H1 (cell line): ENCODE measurements around the gene CD46. TPM values are rescaled to one million over a fixed set of nuclear protein-coding genes. Genes with fewer than 3 reads are reported as not detected.

Experiments used
- CTCF ChIA-PET: fragments of 300-600 bp; sonication (Branson Sonifier 250); formaldehyde crosslinking; loops from one replicate; lab custom pipeline; 2021; ENCODE audit not compliant: partially characterized antibody; lab: Charles Lee
- POLR2A ChIA-PET: fragments of 300-600 bp; sonication (Branson Sonifier 250); formaldehyde crosslinking; loops from one replicate; lab custom pipeline; 2021; ENCODE audit warnings: inconsistent platforms; ENCODE audit not compliant: partially characterized antibody; lab: Charles Lee
- DNase-seq, 2 experiments: peaks; one replicate each; pipeline versions ENCODE4 v3.0.0 to v3.0.0-alpha.2; 2010 to 2022; ENCODE audit warnings: low spot score in 2 of 2, low read depth in 1 of 2, mixed read lengths in 1 of 2
- FAIRE-seq: peaks from 2 replicates; lab custom pipeline; 2011; peaks lifted over from hg19 to GRCh38; lab: Jason Lieb, UNC
- H2AFZ ChIP-seq: 2 replicates; pipeline ENCODE4 v1.8.1; 2012; ENCODE audit warnings: low read length, inconsistent platforms
- H2AK5ac ChIP-seq: 2 replicates; pipeline ENCODE4 v1.6.1; 2013; ENCODE audit warnings: low read depth, low read length
- H2BK120ac ChIP-seq: replicated peaks from 2 replicates; pipeline ENCODE3; 2013; ENCODE audit warnings: low read depth, low read length, inconsistent platforms
- H2BK12ac ChIP-seq: 2 replicates; pipeline ENCODE4 v1.6.1; 2013; ENCODE audit warnings: low read depth, low read length
- H2BK15ac ChIP-seq: 2 replicates; pipeline ENCODE4 v1.6.1; 2013; ENCODE audit warnings: low read length
- H2BK20ac ChIP-seq: 2 replicates; pipeline ENCODE4 v1.6.1; 2013; ENCODE audit warnings: low read length
- H2BK5ac ChIP-seq: 2 replicates; pipeline ENCODE4 v1.6.1; 2013; ENCODE audit warnings: low read depth, low read length
- H3K14ac ChIP-seq: 2 replicates; pipeline ENCODE4 v1.6.1; 2013; ENCODE audit warnings: inconsistent platforms; ENCODE audit not compliant: insufficient read length
- H3K18ac ChIP-seq: 2 replicates; pipeline ENCODE4 v1.6.1; 2013; ENCODE audit warnings: low read length; ENCODE audit errors: extremely low read depth
- H3K23ac ChIP-seq: 2 replicates; pipeline ENCODE4 v1.6.1; 2013; ENCODE audit warnings: inconsistent platforms; ENCODE audit not compliant: insufficient read length
- H3K23me2 ChIP-seq: 2 replicates; pipeline ENCODE4 v1.6.1; 2013; ENCODE audit warnings: low read depth, low read length
- H3K27ac ChIP-seq: 2 replicates; pipeline ENCODE4 v1.6.1; 2011; ENCODE audit warnings: low read depth, low read length, inconsistent platforms
- H3K27me3 ChIP-seq, 4 experiments: replicated peaks in 1 of 4; 1 replicate in 1 of 4; 2 replicates in 3 of 4; pipeline versions ENCODE4 v1.6.1 to v1.8.1; 2011 to 2013; ENCODE audit warnings: low read length in 3 of 4, mild to moderate bottlenecking in 3 of 4, inconsistent platforms in 2 of 4, mixed read lengths in 2 of 4, moderate library complexity in 1 of 4; ENCODE audit not compliant: control insufficient read depth in 3 of 4, insufficient read depth in 3 of 4; ENCODE audit errors: extremely low read depth in 1 of 4
- H3K36me3 ChIP-seq, 4 experiments: 2 replicates each; pipeline versions ENCODE4 v1.6.1 to v1.8.1; 2011 to 2013; ENCODE audit warnings: mild to moderate bottlenecking in 4 of 4, low read length in 3 of 4, moderate library complexity in 2 of 4, control low read depth in 1 of 4, inconsistent platforms in 1 of 4; ENCODE audit not compliant: insufficient read depth in 4 of 4, control insufficient read depth in 2 of 4
- H3K4ac ChIP-seq: replicated peaks from 2 replicates; pipeline ENCODE3; 2013; ENCODE audit warnings: low read length, low read depth, mixed read lengths, inconsistent platforms; ENCODE audit not compliant: insufficient read length
- H3K4me1 ChIP-seq, 4 experiments: replicated peaks in 1 of 4; 1 replicate in 1 of 4; 2 replicates in 3 of 4; pipeline versions ENCODE4 v1.6.1 to v1.8.1; 2011 to 2013; ENCODE audit warnings: low read length in 3 of 4, inconsistent platforms in 2 of 4, mixed read lengths in 1 of 4; ENCODE audit not compliant: insufficient read depth in 4 of 4, control insufficient read depth in 3 of 4
- H3K4me2 ChIP-seq, 2 experiments: 2 replicates each; pipeline versions ENCODE4 v1.6.1 to v1.8.1; 2011 to 2013; ENCODE audit warnings: low read depth in 2 of 2, low read length in 2 of 2, control low read depth in 1 of 2, inconsistent platforms in 1 of 2, mild to moderate bottlenecking in 1 of 2; ENCODE audit not compliant: insufficient read depth in 1 of 2
- H3K4me3 ChIP-seq, 4 experiments: fragments of 200-600, 300-600 bp in 1 of 4; sonication (generic), shearing (Covaris generic), sonication (Bioruptor Twin) in 1 of 4; 2 replicates each; pipeline versions ENCODE4 v1.5.1 to v1.8.1; 2011 to 2016; ENCODE audit warnings: low read length in 4 of 4, low read depth in 3 of 4, control low read depth in 2 of 4, inconsistent platforms in 2 of 4, mild to moderate bottlenecking in 2 of 4, mixed read lengths in 1 of 4, moderate library complexity in 1 of 4; ENCODE audit not compliant: insufficient read depth in 2 of 4; ENCODE audit errors: extremely low read depth in 1 of 4
- H3K56ac ChIP-seq: replicated peaks from 2 replicates; pipeline ENCODE3; 2013; ENCODE audit warnings: low read depth, mild to moderate bottlenecking, mixed read lengths, low read length, inconsistent platforms; ENCODE audit not compliant: insufficient read length
- H3K79me1 ChIP-seq: 2 replicates; pipeline ENCODE4 v1.6.1; 2013; ENCODE audit warnings: low read depth, low read length, control low read depth
- H3K79me2 ChIP-seq, 2 experiments: 2 replicates each; pipeline versions ENCODE4 v1.6.1 to v1.8.1; 2012 to 2013; ENCODE audit warnings: low read length in 2 of 2, mild to moderate bottlenecking in 2 of 2, inconsistent platforms in 1 of 2; ENCODE audit not compliant: insufficient read depth in 2 of 2, control insufficient read depth in 1 of 2
- H3K9ac ChIP-seq, 4 experiments: replicated peaks in 1 of 4; 1 replicate in 1 of 4; 2 replicates in 3 of 4; pipeline versions ENCODE4 v1.6.1 to v1.8.1; 2011 to 2013; ENCODE audit warnings: low read depth in 3 of 4, low read length in 3 of 4, control low read depth in 2 of 4, mild to moderate bottlenecking in 2 of 4, moderate library complexity in 2 of 4, inconsistent platforms in 1 of 4; ENCODE audit errors: extremely low read depth in 1 of 4
- H3K9me3 ChIP-seq, 2 experiments: 2 replicates each; pipeline versions ENCODE4 v1.6.1 to v1.8.1; 2012 to 2013; ENCODE audit warnings: mild to moderate bottlenecking in 2 of 2, moderate library complexity in 2 of 2, control low read depth in 1 of 2, inconsistent platforms in 1 of 2, low read depth in 1 of 2, low read length in 1 of 2, mixed read lengths in 1 of 2; ENCODE audit not compliant: insufficient read depth in 2 of 2
- H4K20me1 ChIP-seq, 2 experiments: replicated peaks in 1 of 2; 2 replicates each; pipeline versions ENCODE3 to v1.8.1; 2011 to 2013; ENCODE audit warnings: inconsistent platforms in 2 of 2, low read length in 2 of 2, mild to moderate bottlenecking in 1 of 2; ENCODE audit not compliant: insufficient read depth in 2 of 2, control insufficient read depth in 1 of 2
- H4K5ac ChIP-seq: 2 replicates; pipeline ENCODE4 v1.6.1; 2013; ENCODE audit warnings: low read length, low read depth, mixed read lengths, inconsistent platforms; ENCODE audit not compliant: insufficient read length
- H4K8ac ChIP-seq: 2 replicates; pipeline ENCODE4 v1.8.0; 2013; ENCODE audit warnings: mild to moderate bottlenecking, moderate library complexity, low read length, inconsistent platforms; ENCODE audit not compliant: insufficient read depth; ENCODE audit errors: extremely low read depth
- H4K91ac ChIP-seq: replicated peaks from 2 replicates; pipeline ENCODE3; 2013; ENCODE audit warnings: low read length, mixed read lengths, inconsistent platforms; ENCODE audit not compliant: insufficient read length
- BACH1 ChIP-seq: IDR thresholded peaks from 2 replicates; pipeline ENCODE4 v1.6.1; 2012; ENCODE audit warnings: low read length, improper control_type of control experiment
- CHD1 ChIP-seq: IDR thresholded peaks from 2 replicates; pipeline ENCODE4 v1.6.1; 2012; ENCODE audit warnings: low read depth, low read length, improper control_type of control experiment
- EGR1 ChIP-seq: IDR thresholded peaks from 2 replicates; pipeline ENCODE4 v1.6.1; 2011; ENCODE audit warnings: low read depth, low read length, borderline replicate concordance
- HDAC6 ChIP-seq: IDR thresholded peaks from one replicate; pipeline ENCODE4 v1.7.1; 2012; ENCODE audit warnings: low read depth, mild to moderate bottlenecking, inconsistent platforms, low read length, moderate library complexity
- RAD21 ChIP-seq, 2 experiments: IDR thresholded peaks in 1 of 2; conservative IDR thresholded peaks in 1 of 2; 2 replicates each; pipeline ENCODE4 v1.6.1; 2011; ENCODE audit warnings: low read depth in 2 of 2, low read length in 2 of 2, improper control_type of control experiment in 1 of 2, inconsistent platforms in 1 of 2, mild to moderate bottlenecking in 1 of 2, moderate library complexity in 1 of 2
- RXRA ChIP-seq: IDR thresholded peaks from 2 replicates; pipeline ENCODE4 v1.6.1; 2011; ENCODE audit warnings: low read depth, mild to moderate bottlenecking, low read length, moderate library complexity; ENCODE audit not compliant: insufficient read depth
- SIRT6 ChIP-seq: IDR thresholded peaks from one replicate; pipeline ENCODE4 v1.7.1; 2012; ENCODE audit warnings: low read length, inconsistent platforms
- WGBS, 2 experiments: shearing (Covaris generic) in 1 of 2; methylation state at CpG; one replicate each; pipeline versions ENCODE4 v1.1.6 to v1.1.7; 2013 to 2015; ENCODE audit warnings: low lambda C conversion rate in 2 of 2, mixed read lengths in 2 of 2, inconsistent platforms in 1 of 2, low coverage in 1 of 2, missing lambda C conversion rate in 1 of 2; ENCODE audit not compliant: insufficient replicate concordance in 2 of 2, insufficient coverage in 1 of 2, insufficient read length in 1 of 2; ENCODE audit errors: extremely low coverage in 1 of 2, missing lambda C conversion rate in 1 of 2; 5-methylcytosine and 5-hydroxymethylcytosine counted together
- polyA plus RNA-seq, 7 experiments: library from polyadenylated mRNA; depleted of rRNA in 3 of 7; stranded (reverse) in 5 of 7; unstranded in 2 of 7; fragments of >200 nt in 5 of 7; fragments of 200-250 nt in 2 of 7; gene quantifications; 1 replicate in 5 of 7; 2 replicates in 1 of 7; 4 replicates in 1 of 7; pipeline versions ENCODE4 v1.2.1 to v1.2.3, GENCODE V29; 2011 to 2013; ENCODE audit warnings: missing spikeins in 2 of 7, mixed read lengths in 2 of 7
- total RNA-seq: library from RNA; stranded (reverse); fragmentation: NEBNext Ultra II Directional; extraction: Animal tissue kit (Norgen Biotek cat#: 25700); gene quantifications from 2 replicates; pipeline ENCODE4 v1.2.1, GENCODE V29; 2021
- TF ChIP-seq, protein P1 (sequence below): IDR thresholded peaks from 2 replicates; pipeline ENCODE4 v1.6.1; 2012; ENCODE audit warnings: low read length, inconsistent platforms

The CD46 gene
- total and polyA plus RNA-seq, 2 of the 8 experiments (the other 6 are each of a cell fraction or from before 2014, with no cell fraction given) = 60.9 to 113 TPM

DNA sequence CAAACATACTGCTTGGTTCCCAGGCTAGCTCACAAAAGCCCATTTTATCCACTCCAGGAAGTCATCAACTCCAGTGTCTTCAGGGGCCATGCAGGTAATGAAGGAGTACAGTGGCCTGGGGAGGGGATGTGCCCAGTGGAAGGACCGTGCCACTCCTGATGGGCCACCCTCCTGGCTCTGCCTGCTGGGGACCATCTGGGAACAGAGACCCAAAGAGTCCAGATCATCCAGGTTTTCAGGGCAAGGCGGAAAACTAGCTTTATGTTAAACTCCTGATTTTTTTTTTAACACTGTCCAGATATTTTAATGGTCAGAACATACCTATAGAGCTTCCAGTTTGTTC, 75.6 kb downstream of the CD46 start:
- Histone ChIP-seq H3K79me1 (no peaks in the 10 kb centered on the region; the same call in 1 of the 2 replicates), H2AK5ac (no peak overlapping the region), H4K8ac (no peak overlapping the region), H3K23ac (no peak overlapping the region), H3K4me2 (no peak overlapping the region), H2AFZ (no peak overlapping the region), H4K91ac (no peak overlapping the region), H3K9ac (no peak overlapping the region), H2BK5ac (no peak overlapping the region), H3K56ac (no peak overlapping the region), H4K20me1 (peaks cover 0 to 1% of the 10 kb centered on the region in 2 experiments), H2BK120ac (no peak overlapping the region), H3K4me3 (no peak overlapping the region), H3K9me3 (no peaks in the 10 kb centered on the region), H2BK15ac (no peak overlapping the region), H2BK20ac (no peak overlapping the region), H3K23me2 (no peaks in the 10 kb centered on the region), H3K36me3 (no peaks in the 10 kb centered on the region), H2BK12ac (no peak overlapping the region), H3K14ac (no peak overlapping the region), H3K4ac (no peak overlapping the region), H3K18ac (no peak overlapping the region), H3K27ac (no peak overlapping the region), H3K27me3 (no peaks in the 10 kb centered on the region), H3K4me1 (no peaks in the 10 kb centered on the region; a peak in 1 of 7 replicates), H3K79me2 (no peaks in the 10 kb centered on the region), H4K5ac (no peak overlapping the region)
- 89% methylated on average over 2 of the region's 2 CpGs; no CpG with 5 or more reads in 1 of the 2 experiments for WGBS, 2 experiments
- no peak for FAIRE-seq
- CTCF ChIA-PET = interaction anchor here (0.6 to 12.1 kb wide), 14 partner anchors 9 to 208 kb away, joined by 3 to 113 read pairs (median 8); no protein-coding TSS in a partner anchor
- no peak for DNase-seq
- TF ChIP-seq, protein P1, sequence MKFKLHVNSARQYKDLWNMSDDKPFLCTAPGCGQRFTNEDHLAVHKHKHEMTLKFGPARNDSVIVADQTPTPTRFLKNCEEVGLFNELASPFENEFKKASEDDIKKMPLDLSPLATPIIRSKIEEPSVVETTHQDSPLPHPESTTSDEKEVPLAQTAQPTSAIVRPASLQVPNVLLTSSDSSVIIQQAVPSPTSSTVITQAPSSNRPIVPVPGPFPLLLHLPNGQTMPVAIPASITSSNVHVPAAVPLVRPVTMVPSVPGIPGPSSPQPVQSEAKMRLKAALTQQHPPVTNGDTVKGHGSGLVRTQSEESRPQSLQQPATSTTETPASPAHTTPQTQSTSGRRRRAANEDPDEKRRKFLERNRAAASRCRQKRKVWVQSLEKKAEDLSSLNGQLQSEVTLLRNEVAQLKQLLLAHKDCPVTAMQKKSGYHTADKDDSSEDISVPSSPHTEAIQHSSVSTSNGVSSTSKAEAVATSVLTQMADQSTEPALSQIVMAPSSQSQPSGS = no peak
- TF ChIP-seq BACH1 (no peak), HDAC6 (no peak), RXRA (no peak), SIRT6 (no peak), RAD21 (IDR thresholded peaks at IDR 0.05 in 1 of 2, conservative IDR thresholded peaks at IDR 0.05 in 1 of 2; ENCODE audit: low read depth in 2 of 2, low read length in 2 of 2) (no peak), EGR1 (no peak), CHD1 (no peak)
- POLR2A ChIA-PET = interaction anchor here (1.3 kb wide), 1 partner anchor 136 kb away, joined by 4 read pairs; no protein-coding TSS in a partner anchor
